Measurements from ENCODE around the gene SIX1.

Gene SIX1

DNA sequence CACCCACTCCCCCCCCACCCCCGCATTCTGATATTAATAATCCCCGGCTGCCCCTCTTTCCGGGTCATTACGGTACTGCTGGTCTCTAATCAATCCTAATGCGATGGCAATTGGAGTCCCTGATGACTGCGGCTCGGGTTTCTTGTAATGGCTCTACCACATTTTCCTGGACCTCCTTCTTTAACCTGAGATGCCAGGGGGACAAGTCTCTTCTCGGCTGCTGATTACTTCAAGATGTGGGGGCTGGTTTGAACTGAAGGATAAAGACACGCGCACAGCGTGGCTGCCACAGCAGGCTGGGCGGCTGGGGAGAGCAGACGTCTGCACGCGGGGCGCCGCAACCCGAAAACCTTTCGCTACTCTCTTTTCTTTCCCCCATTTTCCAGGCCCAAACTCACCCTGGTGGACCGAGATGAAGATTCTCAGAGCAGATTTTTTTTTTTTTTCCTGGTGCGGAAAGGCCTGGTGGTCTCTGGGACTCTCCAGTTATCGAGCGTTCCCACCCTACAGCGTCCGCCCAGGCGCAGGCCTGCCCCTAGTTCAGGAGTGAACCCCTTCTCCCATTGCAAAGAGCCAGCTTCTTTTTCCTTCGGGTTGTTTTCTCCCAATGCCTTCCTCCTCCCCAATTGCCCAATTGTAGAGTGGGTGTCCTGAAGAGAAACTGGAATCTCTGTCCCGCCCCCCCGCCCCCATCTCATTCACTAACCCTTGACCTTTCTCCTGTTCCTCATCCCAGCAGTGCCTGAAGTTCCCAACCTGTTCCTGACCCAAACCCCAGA, 6.0 kb upstream of the SIX1 start:
- no peak for DNase-seq (ENCODE audit: low read depth in 2 of 2)

- DNase-seq (ENCODE audit: low read depth in 2 of 2): peak; percentile 74
Measured at GRCh38 chr14:60654334-60654821, 5.1 kb upstream of the SIX1 start.

DNA sequence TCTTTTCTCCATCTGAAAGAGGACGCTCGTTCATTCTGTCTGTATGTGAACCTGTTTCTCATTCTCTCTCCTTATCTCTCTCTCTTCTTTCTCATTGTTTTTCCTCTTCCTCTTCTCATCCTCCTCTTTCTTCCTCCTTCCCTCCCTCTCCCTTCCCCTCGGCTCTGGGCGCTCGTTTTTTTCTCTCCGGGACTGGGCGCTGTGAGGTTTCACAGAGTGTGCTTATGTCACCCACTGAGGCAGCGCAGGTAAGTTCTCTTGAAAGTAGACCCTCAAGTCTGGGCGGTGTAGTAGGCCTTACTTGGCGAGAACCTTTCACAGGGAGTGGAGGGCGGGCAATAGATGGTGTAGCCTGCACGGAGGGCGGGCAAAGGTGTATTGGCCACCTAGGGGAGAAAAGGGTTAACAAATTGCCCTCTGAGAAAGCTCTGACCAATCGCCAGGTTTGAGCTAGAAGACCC, 4.5 kb upstream of the SIX1 start:
- no peak for DNase-seq (ENCODE audit: low read depth in 2 of 2)

DNA sequence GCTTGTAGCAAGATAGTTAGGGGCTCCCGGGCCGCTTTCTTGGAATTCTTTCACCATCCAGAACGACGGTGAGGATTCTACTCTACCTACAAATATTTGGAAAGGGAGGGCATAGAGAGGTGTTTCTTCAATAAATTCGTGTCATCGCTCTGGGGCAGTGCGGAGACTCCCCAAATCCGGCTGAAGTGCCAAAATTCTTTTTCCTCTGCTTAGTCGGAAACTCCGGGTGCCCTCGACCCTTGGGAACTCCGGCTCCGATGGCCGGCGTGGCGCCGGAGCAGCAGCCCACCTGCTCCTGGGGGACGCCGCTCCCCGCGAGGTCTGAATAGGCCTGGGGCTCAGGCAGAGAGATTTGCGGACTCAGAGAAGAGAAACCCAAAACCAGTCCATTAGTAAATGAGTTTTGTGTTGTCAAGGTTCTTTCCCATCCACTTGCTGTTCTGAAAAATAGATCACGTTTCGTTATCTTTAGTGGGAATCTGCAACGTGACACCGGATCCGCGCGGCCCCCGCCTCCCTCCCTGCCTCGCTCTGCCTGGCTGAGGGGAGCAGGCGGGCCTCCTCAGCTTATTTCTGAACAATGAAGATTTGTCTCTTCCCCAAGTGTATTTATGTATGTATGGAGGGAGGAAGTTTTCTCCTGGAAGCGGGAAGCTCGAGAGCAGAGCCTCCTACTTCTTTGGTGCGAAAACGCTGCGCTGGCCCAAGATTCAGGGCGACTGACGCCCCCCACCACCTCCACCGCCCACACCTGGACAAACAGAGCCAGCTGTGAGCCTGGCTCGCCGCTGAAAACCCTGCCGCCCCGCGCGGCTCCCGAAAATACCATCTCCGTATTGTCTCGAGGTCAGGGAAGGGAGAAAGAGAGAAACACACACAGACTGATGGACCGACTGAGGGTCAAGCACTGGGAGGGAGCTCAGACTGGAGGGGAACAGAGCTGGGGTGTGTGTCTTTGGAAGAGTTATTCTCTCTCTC, 3.7 kb upstream of the SIX1 start:
- DNase-seq (ENCODE audit: low read depth in 2 of 2): no peak

DNA sequence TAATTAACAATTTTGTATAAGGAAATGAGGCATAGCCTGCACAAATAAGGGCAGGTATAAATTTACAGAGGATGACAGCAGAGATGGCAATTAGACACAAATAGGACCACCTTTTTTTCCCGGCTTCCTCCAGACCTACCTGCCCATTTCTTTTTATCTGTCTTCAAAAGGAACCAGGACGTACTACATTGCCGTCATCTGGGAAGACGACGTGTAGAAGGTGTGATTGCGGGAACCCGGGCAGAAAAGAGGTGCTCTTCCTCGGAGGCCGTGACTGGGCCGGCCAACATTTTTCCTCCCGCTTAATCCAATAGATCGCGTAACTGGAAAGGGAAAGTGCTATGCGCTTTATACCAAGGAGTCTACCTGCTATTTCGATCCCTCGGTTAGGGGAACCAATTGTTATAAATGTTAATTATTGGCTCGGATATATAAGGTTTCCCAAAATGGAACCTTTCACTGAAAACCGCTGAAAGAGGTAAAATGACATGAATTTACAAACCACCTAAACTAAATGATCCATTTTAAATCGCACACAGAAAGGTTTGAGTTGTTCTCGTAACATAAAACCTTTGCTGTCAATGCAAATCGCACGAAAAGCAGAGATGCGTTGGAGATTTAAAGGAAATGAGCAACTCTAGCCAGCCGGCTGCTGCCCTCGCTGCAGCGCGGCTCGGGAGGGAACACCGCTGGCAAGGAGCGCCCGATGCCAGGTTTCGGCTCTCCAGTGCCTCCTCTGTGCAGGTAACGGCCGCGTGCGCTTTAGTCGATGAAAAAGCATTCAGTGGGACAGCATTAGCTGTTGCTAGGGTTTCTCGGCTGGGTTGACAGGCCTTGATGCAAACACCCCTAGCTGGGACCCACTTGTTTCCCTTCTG, 2.8 kb upstream of the SIX1 start:
- DNase-seq (ENCODE audit: low read depth in 2 of 2): no peak

DNA sequence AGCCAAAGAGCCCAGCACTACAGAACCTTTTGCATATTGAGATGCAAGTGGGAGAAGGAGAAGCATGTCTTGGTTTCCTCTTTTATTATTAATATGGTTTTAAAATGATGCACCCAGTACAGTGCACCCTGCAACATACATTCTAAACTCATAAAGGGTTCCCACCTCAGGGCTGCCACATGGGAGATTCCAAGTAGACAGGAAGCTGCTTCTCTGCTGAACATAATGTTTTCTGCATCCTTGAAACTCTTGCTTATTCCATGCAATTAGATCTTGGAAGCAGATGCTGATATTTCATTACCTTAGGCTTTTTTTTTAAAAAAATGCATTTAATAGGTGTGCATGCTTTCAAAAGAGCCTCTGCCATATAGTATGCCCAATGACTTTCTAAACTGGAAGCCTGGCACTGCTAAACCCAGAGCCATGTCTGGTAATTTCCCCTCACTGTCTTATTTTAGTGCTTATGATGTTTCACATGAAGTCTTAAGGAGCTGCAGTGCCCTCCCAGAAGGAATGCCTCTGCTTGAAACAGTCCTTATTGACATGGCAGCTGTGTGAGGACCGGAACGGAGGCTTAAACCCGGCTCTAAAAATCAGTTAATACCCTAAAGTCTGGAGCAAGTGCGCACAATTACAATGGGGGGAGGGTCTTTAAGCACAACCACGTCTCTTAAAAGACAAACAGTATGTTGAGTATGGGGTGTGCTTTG, 2.0 kb upstream of the SIX1 start:
- DNase-seq (ENCODE audit: low read depth in 2 of 2): no peak

DNA sequence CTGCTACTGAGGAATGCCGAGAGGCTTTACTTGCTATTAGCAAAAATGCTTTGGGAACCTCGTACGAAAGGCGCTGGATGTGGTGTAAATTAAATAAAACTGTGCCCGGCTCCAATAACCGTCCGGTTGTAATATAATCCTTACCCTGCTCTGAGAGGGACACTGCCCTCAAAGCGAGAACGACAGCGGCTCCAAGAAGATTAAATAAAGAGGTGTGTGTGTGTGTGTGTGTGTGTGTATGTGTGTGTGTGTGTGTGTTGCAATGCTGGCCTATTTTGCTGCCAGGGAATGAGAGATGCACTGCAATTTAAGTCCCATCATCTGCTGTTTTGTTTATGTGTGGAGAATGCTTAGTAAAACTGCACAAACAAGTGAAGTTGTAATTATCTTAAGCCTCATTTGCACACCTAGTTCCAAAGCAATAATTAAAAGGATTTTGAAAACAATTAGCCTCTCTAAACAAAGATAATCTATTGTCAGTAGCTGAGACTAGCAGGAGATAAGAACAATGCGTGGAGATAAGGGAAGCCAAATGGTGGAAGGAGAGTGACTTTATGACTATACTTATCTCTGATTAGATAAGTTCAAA, 1.2 kb upstream of the SIX1 start:
- DNase-seq (ENCODE audit: low read depth in 2 of 2): no peak

DNA sequence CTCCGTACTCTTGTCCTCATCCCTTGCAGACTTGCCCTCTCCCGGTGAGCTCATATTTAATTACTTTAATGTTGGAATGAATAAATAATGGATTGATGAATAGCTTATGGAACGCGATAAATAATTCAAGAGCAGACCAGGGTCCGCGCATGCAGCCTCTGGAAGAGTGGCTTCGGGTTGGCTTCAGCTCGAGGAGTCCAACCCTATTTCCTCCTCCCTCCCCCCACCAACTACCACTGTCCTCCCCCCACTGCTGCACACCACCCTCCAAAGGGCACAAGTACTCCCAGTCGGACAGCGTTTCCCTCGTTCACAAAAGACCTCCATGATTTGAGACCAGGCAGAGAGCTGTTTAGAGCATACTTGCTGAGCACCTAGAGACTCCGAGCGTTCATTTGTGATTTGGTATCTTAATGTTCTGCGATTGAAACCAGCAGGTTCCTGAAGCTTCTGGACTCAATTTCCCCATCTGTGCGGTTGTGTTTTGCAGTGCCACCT, 647 bp upstream of the SIX1 start:
- no peak for DNase-seq (ENCODE audit: low read depth in 2 of 2)

DNA sequence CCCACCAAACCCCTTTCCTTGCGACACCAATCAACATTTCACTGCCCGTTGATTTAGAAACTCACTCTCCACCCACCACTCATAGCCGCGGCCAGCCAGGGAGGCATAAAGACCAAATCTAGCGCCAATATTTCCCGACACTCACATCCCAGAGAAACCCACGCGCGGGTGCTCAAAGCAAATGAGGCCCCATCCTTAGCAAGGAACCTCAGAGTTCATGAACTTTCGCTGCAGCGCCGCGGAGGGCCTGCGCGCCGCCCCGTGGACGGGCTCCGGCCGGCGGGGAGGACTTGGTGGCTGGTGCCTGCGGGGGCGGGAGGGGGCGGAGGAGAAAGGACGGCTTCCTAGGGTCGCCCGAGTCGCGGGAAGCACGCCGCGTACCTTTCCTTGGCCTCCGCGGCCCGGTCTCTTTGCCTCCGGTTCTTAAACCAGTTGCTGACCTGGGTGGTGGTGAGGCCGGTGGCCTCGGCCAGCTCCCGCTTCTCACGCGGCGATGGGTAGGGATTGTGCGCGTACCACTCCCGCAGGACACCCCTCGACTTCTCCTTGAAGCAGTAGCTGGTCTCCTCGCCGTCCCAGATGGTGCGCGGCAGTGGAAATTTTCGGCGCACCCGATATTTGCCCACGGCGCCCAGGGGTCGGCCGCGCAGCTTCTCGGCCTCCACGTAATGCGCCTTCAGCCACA, 886 bp downstream of the SIX1 start:
- no peak for DNase-seq (ENCODE audit: low read depth in 2 of 2)

DNA sequence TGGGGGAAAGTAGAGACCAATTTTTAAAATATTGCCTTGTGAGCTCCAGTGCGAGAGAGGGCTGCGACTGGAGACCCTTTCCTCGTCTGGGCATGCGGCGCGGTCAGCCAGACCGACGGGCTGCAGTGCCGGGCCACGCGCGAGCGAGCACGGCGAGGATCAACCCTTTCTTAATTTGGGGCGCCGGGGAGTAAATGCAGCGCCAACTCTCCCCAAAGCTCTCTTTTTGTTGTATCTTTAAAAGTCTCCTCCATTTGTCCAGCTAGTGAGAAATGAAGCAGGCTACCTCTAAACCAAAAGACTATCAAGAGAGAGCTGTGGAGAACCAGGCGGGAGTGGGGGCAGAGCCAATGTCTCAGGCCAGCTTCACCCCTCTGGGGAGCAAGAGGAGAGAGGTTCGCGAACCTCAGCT, 1.4 kb downstream of the SIX1 start:
- no peak for DNase-seq (ENCODE audit: low read depth in 2 of 2)

- no peak for DNase-seq (ENCODE audit: low read depth in 2 of 2)
Measured at GRCh38 chr14:60647081-60647836, 2.0 kb downstream of the SIX1 start.

DNA sequence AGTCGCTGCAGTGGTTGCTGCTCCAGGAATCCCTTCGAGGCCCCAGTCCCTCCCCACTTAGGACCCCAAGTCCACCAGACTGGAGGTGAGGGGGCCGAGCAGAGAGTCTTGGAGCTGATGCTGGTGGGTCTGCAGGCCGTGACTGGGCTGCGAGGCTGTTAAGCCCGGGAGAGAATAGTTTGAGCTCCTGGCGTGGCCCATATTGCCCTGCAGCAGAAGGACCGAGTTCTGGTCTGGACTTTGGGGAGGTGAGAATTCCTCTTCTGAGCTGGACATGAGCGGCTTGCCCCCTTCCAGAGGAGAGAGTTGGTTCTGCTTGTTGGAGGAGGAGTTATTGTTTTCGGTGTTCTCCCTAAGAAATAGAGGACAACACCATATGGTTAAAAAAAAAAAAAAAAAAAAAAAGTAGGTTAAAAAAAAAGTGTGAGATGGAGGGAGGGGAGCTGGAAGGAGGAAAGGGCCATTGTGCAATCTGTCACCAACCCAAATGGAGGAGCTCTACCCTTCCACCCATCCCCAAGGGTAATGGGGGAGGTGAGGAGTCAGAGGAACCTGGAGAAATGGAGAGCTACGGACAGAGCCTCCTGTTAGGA, 3.0 kb downstream of the SIX1 start:
- no peak for DNase-seq (ENCODE audit: low read depth in 2 of 2)

- no peak for DNase-seq (ENCODE audit: low read depth in 2 of 2)
Measured at GRCh38 chr14:60645126-60645741, 4.0 kb downstream of the SIX1 start.

DNA sequence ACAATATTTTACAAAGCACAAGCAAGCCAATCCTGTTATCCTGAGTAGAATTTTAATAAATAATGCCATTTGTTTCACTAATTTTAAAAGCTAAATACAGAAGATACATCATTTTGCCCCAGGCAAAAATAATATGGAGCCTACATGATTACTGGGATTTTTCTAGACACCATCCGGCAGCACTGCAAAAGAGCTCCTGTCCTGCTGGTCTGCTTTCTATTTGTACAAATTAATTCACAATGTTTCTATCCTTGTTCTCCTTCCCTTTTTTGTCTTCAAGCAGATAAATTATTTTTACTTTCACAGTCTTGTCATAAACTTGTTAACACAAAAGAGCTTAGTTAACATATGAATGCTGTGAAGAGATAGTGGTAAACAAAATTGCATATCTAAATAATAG, 4.6 kb downstream of the SIX1 start:
- DNase-seq (ENCODE audit: low read depth in 2 of 2): no peak

DNA sequence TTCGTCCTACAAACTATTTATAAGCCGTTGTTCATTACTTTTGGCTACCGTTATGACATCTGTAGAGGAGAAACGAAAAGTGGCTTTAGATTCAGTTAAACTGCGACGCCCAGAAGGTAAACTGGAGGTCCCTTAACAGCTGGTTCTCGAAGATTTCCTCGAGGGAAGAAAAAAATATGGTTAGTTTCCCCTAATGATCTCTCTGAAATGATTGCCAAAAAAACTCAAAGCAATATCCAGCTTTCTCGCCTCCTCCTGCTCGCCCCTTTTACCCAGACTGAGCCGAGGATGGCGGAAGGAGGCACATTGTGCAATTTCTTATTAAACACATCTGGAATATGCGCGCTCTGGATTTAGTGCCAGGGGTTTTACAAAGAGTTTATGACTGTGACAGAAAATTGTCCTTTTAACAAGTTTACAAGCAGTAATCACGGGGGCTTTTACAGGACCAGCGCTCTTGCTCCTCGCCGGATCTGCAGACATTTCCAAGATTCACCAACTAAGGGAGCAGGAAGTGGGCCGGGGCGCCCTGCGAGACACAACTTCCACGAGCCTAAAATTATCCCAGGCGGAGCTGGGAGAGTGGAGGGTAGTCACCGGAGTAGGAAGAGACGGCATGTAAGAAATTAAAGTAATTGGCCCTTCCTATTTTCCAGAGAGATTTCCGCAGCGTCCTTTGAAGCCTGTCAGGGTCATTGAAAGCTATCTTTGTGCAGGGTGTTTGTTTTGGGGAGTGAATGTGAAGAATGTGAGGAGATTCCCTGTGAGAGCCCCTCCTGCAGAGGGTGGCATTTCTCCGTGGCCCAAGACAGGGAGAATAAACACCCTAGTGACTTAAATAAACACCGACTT, 5.6 kb downstream of the SIX1 start:
- no peak for DNase-seq (ENCODE audit: low read depth in 2 of 2)

DNA sequence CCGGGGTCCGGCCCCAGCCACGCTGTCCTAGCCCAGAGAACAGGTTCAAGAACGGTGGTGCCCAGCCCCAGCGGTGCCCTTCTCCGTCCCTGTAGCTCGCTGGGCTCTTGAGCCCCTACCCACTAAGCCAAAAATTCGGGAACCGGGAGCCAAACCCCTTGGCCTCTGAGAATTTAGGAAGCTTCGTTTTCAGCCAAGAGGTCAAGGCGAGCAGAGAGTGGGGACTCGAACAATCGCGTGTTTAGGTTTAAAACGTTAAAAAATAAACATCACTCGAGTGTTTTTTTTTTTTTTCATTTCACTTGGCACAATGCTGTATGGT, 6.2 kb downstream of the SIX1 start:
- no peak for DNase-seq (ENCODE audit: low read depth in 2 of 2)

Data from fibroblast of skin of left biceps (primary cell).